Measurements from ENCODE around the gene CARD14.

CARD14 gene

GRCh38 chr17:80126449-80126715, 43.4 kb upstream of the CARD14 start:
- no peak for DNase-seq (ENCODE audit: low read depth)
- TF ChIP-seq, protein P1, sequence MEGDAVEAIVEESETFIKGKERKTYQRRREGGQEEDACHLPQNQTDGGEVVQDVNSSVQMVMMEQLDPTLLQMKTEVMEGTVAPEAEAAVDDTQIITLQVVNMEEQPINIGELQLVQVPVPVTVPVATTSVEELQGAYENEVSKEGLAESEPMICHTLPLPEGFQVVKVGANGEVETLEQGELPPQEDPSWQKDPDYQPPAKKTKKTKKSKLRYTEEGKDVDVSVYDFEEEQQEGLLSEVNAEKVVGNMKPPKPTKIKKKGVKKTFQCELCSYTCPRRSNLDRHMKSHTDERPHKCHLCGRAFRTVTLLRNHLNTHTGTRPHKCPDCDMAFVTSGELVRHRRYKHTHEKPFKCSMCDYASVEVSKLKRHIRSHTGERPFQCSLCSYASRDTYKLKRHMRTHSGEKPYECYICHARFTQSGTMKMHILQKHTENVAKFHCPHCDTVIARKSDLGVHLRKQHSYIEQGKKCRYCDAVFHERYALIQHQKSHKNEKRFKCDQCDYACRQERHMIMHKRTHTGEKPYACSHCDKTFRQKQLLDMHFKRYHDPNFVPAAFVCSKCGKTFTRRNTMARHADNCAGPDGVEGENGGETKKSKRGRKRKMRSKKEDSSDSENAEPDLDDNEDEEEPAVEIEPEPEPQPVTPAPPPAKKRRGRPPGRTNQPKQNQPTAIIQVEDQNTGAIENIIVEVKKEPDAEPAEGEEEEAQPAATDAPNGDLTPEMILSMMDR (IDR thresholded peaks at IDR 0.05; ENCODE audit: insufficient read depth, low read depth, low read length, missing control alignments) = no peak
- no peak overlapping the region for H3K4me3 ChIP-seq (ENCODE audit: low read depth, low read length)

GRCh38 chr17:80129006-80129565, 40.7 kb upstream of the CARD14 start:
- no peak for DNase-seq (ENCODE audit: low read depth)
- TF ChIP-seq, protein P1 (IDR thresholded peaks at IDR 0.05; ENCODE audit: insufficient read depth, low read depth, low read length, missing control alignments) = no peak
- H3K4me3 ChIP-seq (ENCODE audit: low read depth, low read length) = no peak overlapping the region

- TF ChIP-seq, protein P1 (IDR thresholded peaks at IDR 0.05; ENCODE audit: insufficient read depth, low read depth, low read length, missing control alignments) = no peak
- no peak for DNase-seq (ENCODE audit: low read depth)
- no peak overlapping the region for H3K4me3 ChIP-seq (ENCODE audit: low read depth, low read length)
Measured at GRCh38 chr17:80130992-80131391, 38.8 kb upstream of the CARD14 start.

- H3K4me3 ChIP-seq (ENCODE audit: low read depth, low read length) = no peak overlapping the region
- DNase-seq (ENCODE audit: low read depth) = no peak
- TF ChIP-seq, protein P1 (IDR thresholded peaks at IDR 0.05; ENCODE audit: insufficient read depth, low read depth, low read length, missing control alignments) = no peak
Measured at GRCh38 chr17:80132906-80133625, 36.8 kb upstream of the CARD14 start.

DNA sequence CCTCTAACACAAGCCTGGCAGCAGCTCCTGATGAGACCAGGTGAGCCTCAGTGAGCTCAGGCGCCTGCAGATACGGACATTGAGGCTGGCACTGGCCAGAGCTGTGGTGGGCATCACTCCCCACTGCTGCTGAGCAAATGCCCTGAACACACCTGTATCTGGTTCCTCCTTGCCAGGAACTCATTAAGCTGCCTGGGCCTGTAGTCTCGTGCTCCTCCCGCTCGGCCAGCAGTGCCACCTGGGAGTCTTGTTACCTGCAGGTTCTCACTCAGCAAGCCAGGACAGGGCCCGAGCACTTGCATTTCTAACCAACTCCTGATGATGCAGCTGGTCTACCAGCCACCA, 36.2 kb upstream of the CARD14 start:
- TF ChIP-seq, protein P1 (IDR thresholded peaks at IDR 0.05; ENCODE audit: insufficient read depth, low read depth, low read length, missing control alignments) = no peak
- DNase-seq (ENCODE audit: low read depth) = no peak
- no peak overlapping the region for H3K4me3 ChIP-seq (ENCODE audit: low read depth, low read length)

DNA sequence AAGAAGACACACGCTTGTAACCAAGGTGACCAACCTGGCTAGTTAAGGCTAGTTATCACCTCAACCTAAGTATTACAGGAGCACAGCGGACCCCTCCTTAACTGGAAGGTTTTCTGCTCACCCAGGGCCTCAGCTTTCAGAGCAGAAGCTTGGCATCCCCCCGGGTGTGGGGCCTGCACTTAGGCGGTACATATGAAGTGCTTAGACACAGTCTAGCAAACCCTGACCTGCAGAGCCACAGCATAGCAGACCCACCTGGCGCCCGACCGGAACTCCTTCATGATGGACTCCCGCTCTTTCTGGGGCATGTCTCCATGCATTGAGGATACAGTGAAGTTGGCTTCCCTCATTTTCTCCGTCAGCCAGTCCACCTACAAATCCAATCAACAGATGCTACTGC, 32.7 kb upstream of the CARD14 start:
- TF ChIP-seq, protein P1 (IDR thresholded peaks at IDR 0.05; ENCODE audit: insufficient read depth, low read depth, low read length, missing control alignments) = no peak
- no peak overlapping the region for H3K4me3 ChIP-seq (ENCODE audit: low read depth, low read length)
- DNase-seq (ENCODE audit: low read depth) = no peak

- TF ChIP-seq, protein P1 (IDR thresholded peaks at IDR 0.05; ENCODE audit: insufficient read depth, low read depth, low read length, missing control alignments) = no peak
- no peak overlapping the region for H3K4me3 ChIP-seq (ENCODE audit: low read depth, low read length)
- DNase-seq (ENCODE audit: low read depth) = no peak
Measured at GRCh38 chr17:80138856-80139426, 30.9 kb upstream of the CARD14 start.
